SU-DHL-6 (cell line): ENCODE data around the gene ZBTB17.

Source experiments
- H2AFZ ChIP-seq: fragments of 200-600 bp; sonication (generic); 2 replicates; pipeline ENCODE4 v1.6.1; 2014; ENCODE audit warnings: low read depth, mild to moderate bottlenecking, moderate library complexity, mixed read lengths, antibody characterized with exemption, low read length; ENCODE audit not compliant: severe bottlenecking
- H3F3A ChIP-seq: fragments of 200-600 bp; shearing (Covaris generic); 2 replicates; pipeline ENCODE4 v1.6.0; 2016; ENCODE audit warnings: antibody characterized with exemption, mild to moderate bottlenecking; ENCODE audit not compliant: insufficient read depth
- H3K27ac ChIP-seq: fragments of 200-600 bp; sonication (generic); 2 replicates; pipeline ENCODE4 v1.5.1; 2016; ENCODE audit warnings: low read depth, mild to moderate bottlenecking, low read length, moderate library complexity, mixed read lengths
- H3K27me3 ChIP-seq: fragments of 200-600 bp; sonication (generic), shearing (Covaris generic); 2 replicates; pipeline ENCODE4 v1.6.0; 2014; ENCODE audit warnings: mild to moderate bottlenecking, low read length
- H3K36me3 ChIP-seq: fragments of 200-600 bp; sonication (generic); 2 replicates; pipeline ENCODE4 v1.6.1; 2014; ENCODE audit warnings: mild to moderate bottlenecking, low read length, mixed read lengths
- H3K4me2 ChIP-seq: fragments of 300-600, 200-600 bp; shearing (Covaris generic), sonication (generic); 2 replicates; pipeline ENCODE4 v1.6.0; 2014; ENCODE audit warnings: low read length, low read depth, mild to moderate bottlenecking; ENCODE audit not compliant: poor library complexity, severe bottlenecking
- H3K4me3 ChIP-seq: fragments of 200-600 bp; sonication (generic); 2 replicates; pipeline ENCODE4 v1.5.1; 2014; ENCODE audit warnings: antibody characterized with exemption, low read length, mild to moderate bottlenecking, mixed read lengths; ENCODE audit not compliant: insufficient read depth, poor library complexity, severe bottlenecking
- H3K79me2 ChIP-seq: fragments of 200-600 bp; sonication (generic); 2 replicates; pipeline ENCODE4 v1.6.1; 2014; ENCODE audit warnings: mild to moderate bottlenecking, low read length, moderate library complexity; ENCODE audit not compliant: insufficient read depth
- H3K9ac ChIP-seq: fragments of 200-600 bp; sonication (generic); 2 replicates; pipeline ENCODE4 v1.7.0; 2014; ENCODE audit warnings: mild to moderate bottlenecking, low read length
- H3K9me2 ChIP-seq: fragments of 200-600 bp; sonication (generic); replicated peaks from 2 replicates; pipeline ENCODE4 v1.6.1; 2014; ENCODE audit warnings: low read length; ENCODE audit not compliant: insufficient read depth
- H3K9me3 ChIP-seq: fragments of 200-600 bp; sonication (generic); 2 replicates; pipeline ENCODE4 v1.6.1; 2014; ENCODE audit warnings: low read length, mixed read lengths; ENCODE audit not compliant: insufficient read depth
- H4K20me1 ChIP-seq: fragments of 200-600 bp; sonication (generic); 2 replicates; pipeline ENCODE4 v1.6.1; 2014; ENCODE audit warnings: low read depth, mild to moderate bottlenecking, antibody characterized with exemption, low read length, moderate library complexity, mixed read lengths
- CTCF ChIP-seq: fragments of 200-600 bp; sonication (generic); IDR thresholded peaks from one replicate; pipeline ENCODE4 v1.5.1; 2017; ENCODE audit warnings: antibody characterized with exemption, mild to moderate bottlenecking, low read length, moderate library complexity; ENCODE audit not compliant: insufficient read depth, poor library complexity, severe bottlenecking
- EZH2phosphoT487 ChIP-seq: fragments of 200-600 bp; sonication (generic), shearing (Covaris generic); conservative IDR thresholded peaks from 2 replicates; pipeline ENCODE4 v1.6.1; 2018; ENCODE audit warnings: mild to moderate bottlenecking, antibody characterized with exemption, low read length, moderate library complexity, mixed read lengths

Gene ZBTB17

GRCh38 chr1:15962671-15963362, 13.1 kb downstream of the ZBTB17 start:
- H3K4me3 ChIP-seq = no peak overlapping the region
- no peak overlapping the region for H3K27ac ChIP-seq
- H3K79me2 ChIP-seq = peaks cover 92% of the 10 kb centered on the region
- no peak overlapping the region for H3K4me2 ChIP-seq
- H3K9me2 ChIP-seq = no peaks in the 10 kb centered on the region
- no peaks in the 10 kb centered on the region for H3K36me3 ChIP-seq
- no peaks in the 10 kb centered on the region for H3K27me3 ChIP-seq
- H4K20me1 ChIP-seq = no peaks in the 10 kb centered on the region; the same call in 1 of the 2 replicates
- TF ChIP-seq EZH2phosphoT487 (no peak), CTCF (no peak)
- H3K9me3 ChIP-seq = no peaks in the 10 kb centered on the region
- H2AFZ ChIP-seq = no peak overlapping the region
- H3F3A ChIP-seq = peaks cover 16% of the 10 kb centered on the region
- H3K9ac ChIP-seq = no peak overlapping the region

- Histone ChIP-seq H3K4me2 (no peak overlapping the region), H3K9ac (no peak overlapping the region), H3K36me3 (no peaks in the 10 kb centered on the region), H3K9me3 (no peaks in the 10 kb centered on the region), H3K27me3 (no peaks in the 10 kb centered on the region), H3K27ac (no peak overlapping the region), H4K20me1 (no peaks in the 10 kb centered on the region; the same call in 1 of the 2 replicates), H3F3A (peaks cover 16% of the 10 kb centered on the region), H3K79me2 (peaks cover 92% of the 10 kb centered on the region), H3K9me2 (no peaks in the 10 kb centered on the region), H3K4me3 (no peak overlapping the region), H2AFZ (no peak overlapping the region)
- TF ChIP-seq EZH2phosphoT487 (no peak), CTCF (no peak)
These were observed 13.7 kb downstream of the ZBTB17 start for GRCh38 chr1:15962176-15962575.

GRCh38 chr1:15961492-15961891, 14.4 kb downstream of the ZBTB17 start:
- H3K79me2 ChIP-seq = peaks cover 88% of the 10 kb centered on the region
- no peak overlapping the region for H3K4me2 ChIP-seq

More at GRCh38 chr1:15961492-15961891, 14.4 kb downstream of the ZBTB17 start:
- Histone ChIP-seq H3K9me2 (no peaks in the 10 kb centered on the region), H4K20me1 (no peaks in the 10 kb centered on the region; the same call in 1 of the 2 replicates), H3K9me3 (no peaks in the 10 kb centered on the region), H3K9ac (no peak overlapping the region), H3K27ac (no peak overlapping the region), H3K4me3 (no peak overlapping the region), H3K36me3 (no peaks in the 10 kb centered on the region), H3K27me3 (no peaks in the 10 kb centered on the region), H2AFZ (no peak overlapping the region), H3F3A (peaks cover 13% of the 10 kb centered on the region)
- TF ChIP-seq EZH2phosphoT487 (no peak), CTCF (no peak)
